ENCODE data around the gene CEP57.
A peak's percentile ranks its signal among the peaks of the same experiment; 100 is the strongest.

The CEP57 gene

GRCh38 chr11:95790123-95790932, at the start of gene CEP57:
Gene CEP57 (plus strand): TSS chr11:95790498. CDS start chr11:95790699, 201 bp downstream.
- DNase-seq, result peak; percentile 96

GRCh38 chr11:95750101-95750500, 40.2 kb upstream of the CEP57 start:
- no peak for DNase-seq

GRCh38 chr11:95751515-95751914, 38.8 kb upstream of the CEP57 start:
- DNase-seq, result no peak

- no peak for DNase-seq
Observed at GRCh38 chr11:95760941-95761340, 29.4 kb upstream of the CEP57 start.

- DNase-seq, result no peak
Observed at GRCh38 chr11:95762534-95762933, 27.8 kb upstream of the CEP57 start.

GRCh38 chr11:95764267-95764898, 25.9 kb upstream of the CEP57 start:
- no peak for DNase-seq

GRCh38 chr11:95766701-95767100, 23.6 kb upstream of the CEP57 start:
- no peak for DNase-seq

GRCh38 chr11:95767498-95767897, 22.8 kb upstream of the CEP57 start:
- DNase-seq, result no peak

- DNase-seq, result no peak
Observed at GRCh38 chr11:95768521-95768920, 21.8 kb upstream of the CEP57 start.

- no peak for DNase-seq
Observed at GRCh38 chr11:95776859-95777258, 13.4 kb upstream of the CEP57 start.

- no peak for DNase-seq
Observed at GRCh38 chr11:95778699-95779098, 11.6 kb upstream of the CEP57 start.

- no peak for DNase-seq
Observed at GRCh38 chr11:95780544-95780943, 9.8 kb upstream of the CEP57 start.

GRCh38 chr11:95788921-95789505, 1.3 kb upstream of the CEP57 start:
- peak; percentile 25 for DNase-seq

- peak; percentile 97 for DNase-seq
Observed at GRCh38 chr11:95789506-95790122, 684 bp upstream of the CEP57 start, which contains the start of gene FAM76B. Gene FAM76B (minus strand): TSS chr11:95789782. CDS start chr11:95789478, 304 bp downstream.

- peak; percentile 66 for DNase-seq
Observed at GRCh38 chr11:95790933-95791708, 823 bp downstream of the CEP57 start.

- no peak for DNase-seq
Observed at GRCh38 chr11:95791709-95792033, 1.4 kb downstream of the CEP57 start.

GRCh38 chr11:95792200-95792599, 1.9 kb downstream of the CEP57 start:
- no peak for DNase-seq

- no peak for DNase-seq
Observed at GRCh38 chr11:95792700-95793099, 2.4 kb downstream of the CEP57 start.

- DNase-seq, result no peak
Observed at GRCh38 chr11:95793116-95793515, 2.8 kb downstream of the CEP57 start.

- DNase-seq, result no peak
Observed at GRCh38 chr11:95794086-95794485, 3.8 kb downstream of the CEP57 start.

GRCh38 chr11:95795627-95796295, 5.5 kb downstream of the CEP57 start:
- no peak for DNase-seq

GRCh38 chr11:95796501-95796900, 6.2 kb downstream of the CEP57 start:
- DNase-seq, result no peak

All from stimulated activated CD4-positive, alpha-beta T cell treated with anti-CD3 and anti-CD28 coated beads, Interleukin-1b, Interleukin-23, amount 100 ng/mL, for 48 hours (primary cell).